SK-N-SH (cell line): Measurements from ENCODE around the gene EIPR1. TPM values are rescaled to one million over a fixed set of nuclear protein-coding genes. Genes with fewer than 3 reads are reported as not detected.

ENCODE experiments used
- CTCF ChIA-PET: fragments of 300-600, 350-600 bp; formaldehyde crosslinking; extraction: SDS; loops from one replicate; lab custom pipeline; 2021; lab: Yijun Ruan, JAX
- POLR2A ChIA-PET: fragments of 350-600 bp; sonication (Branson Sonifier 250); formaldehyde crosslinking; extraction: SDS; loops from one replicate; lab custom pipeline; 2020; ENCODE audit warnings: antibody characterized with exemption, inconsistent platforms; lab: Yijun Ruan, JAX
- DNase-seq: peaks from one replicate; pipeline ENCODE4 v3.0.0; 2012
- H2AFZ ChIP-seq: fragments of 200-600 bp; sonication (generic); 2 replicates; pipeline ENCODE4 v1.8.1; 2016; ENCODE audit warnings: antibody characterized with exemption, mild to moderate bottlenecking, low read depth
- H3F3A ChIP-seq: fragments of 200-600 bp; sonication (generic); replicated peaks from 2 replicates; pipeline ENCODE3; 2016; ENCODE audit warnings: antibody characterized with exemption, mild to moderate bottlenecking; ENCODE audit not compliant: insufficient read depth
- H3K27ac ChIP-seq, 2 experiments: fragments of 200-500 bp in 1 of 2; fragments of 200-600 bp in 1 of 2; sonication (Bioruptor generic) in 1 of 2; sonication (generic), shearing (Covaris generic) in 1 of 2; 2 replicates each; pipeline versions ENCODE4 v1.5.1 to v1.6.1; 2014 to 2016; ENCODE audit warnings: low read depth in 2 of 2, inconsistent platforms in 1 of 2, low read length in 1 of 2, mild to moderate bottlenecking in 1 of 2, mixed read lengths in 1 of 2
- H3K27me3 ChIP-seq: fragments of 200-600 bp; sonication (generic), shearing (Covaris generic); 2 replicates; pipeline ENCODE4 v1.6.1; 2016; ENCODE audit warnings: mixed run types; ENCODE audit not compliant: insufficient read depth
- H3K36me3 ChIP-seq, 2 experiments: fragments of 200-500 bp in 1 of 2; fragments of 200-600 bp in 1 of 2; sonication (Bioruptor generic) in 1 of 2; sonication (generic) in 1 of 2; replicated peaks in 1 of 2; 2 replicates each; pipeline versions ENCODE3 to v1.5.1; 2014 to 2016; ENCODE audit warnings: low read length in 1 of 2, mild to moderate bottlenecking in 1 of 2; ENCODE audit not compliant: insufficient read depth in 2 of 2, control insufficient read depth in 1 of 2
- H3K4me1 ChIP-seq, 2 experiments: fragments of 200-500 bp in 1 of 2; fragments of 200-600 bp in 1 of 2; sonication (Bioruptor generic) in 1 of 2; sonication (generic), shearing (Covaris generic) in 1 of 2; 2 replicates each; pipeline versions ENCODE4 v1.5.1 to v1.6.1; 2014 to 2016; ENCODE audit warnings: low read depth in 1 of 2, low read length in 1 of 2, mixed run types in 1 of 2; ENCODE audit not compliant: insufficient read depth in 2 of 2, control insufficient read depth in 1 of 2
- H3K4me2 ChIP-seq: fragments of 200-600 bp; sonication (generic), shearing (Covaris generic); 2 replicates; pipeline ENCODE4 v1.6.1; 2017; ENCODE audit warnings: mixed run types
- H3K4me3 ChIP-seq, 2 experiments: fragments of 200-500 bp in 1 of 2; fragments of 200-600 bp in 1 of 2; sonication (Bioruptor generic) in 1 of 2; sonication (generic), shearing (Covaris generic) in 1 of 2; 2 replicates each; pipeline versions ENCODE4 v1.5.1 to v1.8.1; 2014 to 2016; ENCODE audit warnings: low read depth in 2 of 2, inconsistent platforms in 1 of 2, low read length in 1 of 2, mild to moderate bottlenecking in 1 of 2, mixed read lengths in 1 of 2, moderate library complexity in 1 of 2
- H3K79me2 ChIP-seq: fragments of 200-600 bp; sonication (generic); 2 replicates; pipeline ENCODE4 v1.8.1; 2017; ENCODE audit warnings: mild to moderate bottlenecking; ENCODE audit not compliant: insufficient read depth
- H3K9ac ChIP-seq: fragments of 200-600 bp; sonication (generic); 2 replicates; pipeline ENCODE4 v1.6.1; 2017; ENCODE audit warnings: mixed run types
- H3K9me2 ChIP-seq: fragments of 200-600 bp; sonication (generic); 2 replicates; pipeline ENCODE4 v1.6.1; 2017; ENCODE audit warnings: mixed run types
- H3K9me3 ChIP-seq: fragments of 200-600 bp; sonication (generic); 2 replicates; pipeline ENCODE4 v1.6.1; 2017; ENCODE audit warnings: mixed run types, mild to moderate bottlenecking, moderate library complexity
- H4K20me1 ChIP-seq: fragments of 200-600 bp; sonication (generic); 2 replicates; pipeline ENCODE4 v1.6.1; 2017; ENCODE audit warnings: mild to moderate bottlenecking, mixed run types; ENCODE audit not compliant: insufficient read depth
- CHD2 ChIP-seq: fragments of 150-350 bp; IDR thresholded peaks from 2 replicates; pipeline ENCODE4 v1.6.1; 2018; ENCODE audit warnings: low read length; ENCODE audit not compliant: partially characterized antibody
- FOXJ3 ChIP-seq: sonication (generic); formaldehyde crosslinking; IDR thresholded peaks from 2 replicates; pipeline ENCODE4 v1.5.1; 2020; ENCODE audit warnings: mild to moderate bottlenecking, missing genetic modification reagents
- GABPA ChIP-seq: IDR thresholded peaks from 2 replicates; pipeline ENCODE4 v1.4.0; 2012; ENCODE audit warnings: low read depth, mild to moderate bottlenecking
- MAX ChIP-seq: IDR thresholded peaks from 2 replicates; pipeline ENCODE4 v1.4.0; 2012; ENCODE audit warnings: low read depth
- MXI1 ChIP-seq: IDR thresholded peaks from 2 replicates; pipeline ENCODE4 v1.6.1; 2012; ENCODE audit warnings: mild to moderate bottlenecking, low read depth, low read length, improper control_type of control experiment
- NFIC ChIP-seq: IDR thresholded peaks from 2 replicates; pipeline ENCODE4 v1.4.0; 2012; ENCODE audit warnings: borderline replicate concordance
- NRF1 ChIP-seq: IDR thresholded peaks from 2 replicates; pipeline ENCODE4 v1.6.1; 2012; ENCODE audit warnings: low read depth, mild to moderate bottlenecking, low read length
- POLR2AphosphoS5 ChIP-seq: IDR thresholded peaks from 2 replicates; pipeline ENCODE4 v1.6.1; 2012; ENCODE audit warnings: low read depth, low read length
- RAD21 ChIP-seq: IDR thresholded peaks from 2 replicates; pipeline ENCODE4 v1.6.1; 2012; ENCODE audit warnings: mild to moderate bottlenecking, low read length
- RFX5 ChIP-seq: IDR thresholded peaks from 2 replicates; pipeline ENCODE4 v1.6.1; 2012; ENCODE audit warnings: mild to moderate bottlenecking, improper control_type of control experiment, low read length
- SIN3A ChIP-seq: IDR thresholded peaks from 2 replicates; pipeline ENCODE4 v1.6.1; 2012; ENCODE audit warnings: low read depth, mild to moderate bottlenecking, low read length, moderate library complexity, borderline replicate concordance
- SMC3 ChIP-seq: IDR thresholded peaks from 2 replicates; pipeline ENCODE4 v1.6.1; 2012; ENCODE audit warnings: low read depth, low read length, improper control_type of control experiment
- TCF12 ChIP-seq: IDR thresholded peaks from 2 replicates; pipeline ENCODE4 v1.4.0; 2012
- USF2 ChIP-seq: fragments of 150-350 bp; IDR thresholded peaks from 2 replicates; pipeline ENCODE4 v1.6.1; 2017; ENCODE audit warnings: antibody characterized with exemption, low read length, low read depth, borderline replicate concordance
- ZBTB33 ChIP-seq: IDR thresholded peaks from 2 replicates; pipeline ENCODE4 v1.4.0; 2012; ENCODE audit warnings: low read depth, borderline replicate concordance
- WGBS: methylation state at CpG from one replicate; pipeline ENCODE4 v1.1.6; 2017; ENCODE audit warnings: low lambda C conversion rate; 5-methylcytosine and 5-hydroxymethylcytosine counted together
- polyA plus RNA-seq, 3 experiments: library from polyadenylated mRNA; depleted of rRNA; stranded (reverse); fragments of >200 nt; gene quantifications; 2 replicates each; pipeline ENCODE4 v1.2.3, GENCODE V29; 2012

The EIPR1 gene
- polyA plus RNA-seq, 1 of the 3 experiments (the other 2 are of a cell fraction), result 85.9 TPM

DNA sequence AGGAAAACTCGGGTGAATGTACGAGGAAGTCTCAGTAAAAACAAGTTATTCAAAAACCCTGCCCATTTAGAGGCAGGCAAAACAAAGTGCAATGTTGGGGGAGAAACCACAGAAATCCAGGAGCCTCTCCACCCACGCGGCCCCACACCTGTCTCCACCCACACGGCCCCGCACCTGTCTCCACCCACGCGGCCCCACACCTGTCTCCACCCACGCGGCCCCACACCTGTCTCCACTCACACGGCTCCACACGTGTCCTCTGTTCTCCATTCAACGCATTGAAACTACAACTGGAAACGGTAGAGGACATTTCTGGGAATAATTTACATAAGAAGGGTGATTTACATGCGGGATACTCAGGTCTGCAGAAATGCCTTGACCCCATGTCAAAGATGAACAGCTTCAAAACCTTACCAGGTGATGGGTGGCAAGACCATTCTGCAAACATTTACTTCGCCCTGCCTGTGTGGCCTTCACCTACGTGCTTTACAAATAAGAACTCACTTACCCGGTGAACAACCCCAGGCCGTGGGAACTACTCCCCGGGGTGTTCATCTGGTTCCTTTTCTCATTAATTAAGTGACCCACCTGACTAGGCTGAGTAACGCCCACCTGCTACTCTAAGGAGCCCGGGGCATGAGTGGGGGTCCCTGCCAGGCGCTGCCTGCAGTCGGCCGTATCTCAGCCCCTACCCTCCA is 100.4 kb downstream of the EIPR1 start:
- peaks cover 12 to 13% of the 10 kb centered on the region in 2 experiments for H3K36me3 ChIP-seq
- no peak overlapping the region for H3K9ac ChIP-seq
- no peak for DNase-seq
- 0 out of 2 replicates have a peak, but pooled peaks cover 7% of the 10 kb centered on the region for H4K20me1 ChIP-seq
- H3K27ac ChIP-seq, result no peak overlapping the region
- H3K27me3 ChIP-seq, result no peaks in the 10 kb centered on the region
- peaks cover 23% of the 10 kb centered on the region; the same call in 1 of the 2 replicates for H3K79me2 ChIP-seq
- TF ChIP-seq MXI1 (no peak), GABPA (no peak), NFIC (no peak), ZBTB33 (no peak), NRF1 (no peak), USF2 (no peak), MAX (no peak), FOXJ3 (CRISPR knock-in tag) (no peak), SIN3A (no peak), CHD2 (no peak), RAD21 (no peak), SMC3 (no peak), RFX5 (no peak), POLR2AphosphoS5 (no peak)
- POLR2A ChIA-PET, result no interaction called here
- no peak overlapping the region for H2AFZ ChIP-seq
- no peak overlapping the region for H3K4me3 ChIP-seq
- peaks cover 0 to 42% of the 10 kb centered on the region in 2 experiments; a peak in 2 of 4 replicates for H3K4me1 ChIP-seq
- H3K4me2 ChIP-seq, result no peak overlapping the region
- CTCF ChIA-PET, result no interaction called here
- no peaks in the 10 kb centered on the region for H3K9me2 ChIP-seq
- H3K9me3 ChIP-seq, result 0 out of 2 replicates have a peak, but pooled peaks cover 9% of the 10 kb centered on the region
- peaks cover 4% of the 10 kb centered on the region for H3F3A ChIP-seq
- WGBS, result 93% methylated on average over 25 of the region's 25 CpGs

- peaks cover 24% of the 10 kb centered on the region; the same call in 1 of the 2 replicates for H3K79me2 ChIP-seq
- H3K4me3 ChIP-seq, result no peak overlapping the region
- H4K20me1 ChIP-seq, result no peaks in the 10 kb centered on the region
- no peaks in the 10 kb centered on the region for H3F3A ChIP-seq
- H3K4me2 ChIP-seq, result no peak overlapping the region
- no peak for TF ChIP-seq RAD21
- TF ChIP-seq FOXJ3 (CRISPR knock-in tag), result no peak
- TF ChIP-seq TCF12, result no peak
- TF ChIP-seq RFX5, result no peak
- TF ChIP-seq, all 33 proteins: peak for 0
- Histone ChIP-seq H2AFZ (no peak overlapping the region), H3K27ac (no peak overlapping the region), H3K9ac (no peak overlapping the region), H3K36me3 (peaks cover 9 to 13% of the 10 kb centered on the region in 2 experiments), H3K4me1 (peaks cover 0 to 8% of the 10 kb centered on the region in 2 experiments; a peak in 1 of 4 replicates), H3K9me2 (no peaks in the 10 kb centered on the region), H3K9me3 (0 out of 2 replicates have a peak, but pooled peaks cover 9% of the 10 kb centered on the region), H3K27me3 (no peaks in the 10 kb centered on the region)
- CTCF ChIA-PET, result no interaction called here
- DNase-seq, result no peak
- 97% methylated on average over 7 of the region's 7 CpGs for WGBS
- POLR2A ChIA-PET, result interaction anchor here (1.8 kb wide), 1 partner anchor 9 kb away, joined by 6 read pairs; no protein-coding TSS in a partner anchor
Observed at GRCh38 chr2:3272761-3273160, 104.9 kb downstream of the EIPR1 start.
